C4-2B (cell line): ENCODE data around the gene ITGB5.

Source experiments
- CTCF ChIP-seq: fragments of 450-650 bp; conservative IDR thresholded peaks from 2 replicates; pipeline ENCODE4 v1.5.1; 2017; ENCODE audit warnings: mild to moderate bottlenecking
- ZFX ChIP-seq: fragments of 450-650 bp; IDR thresholded peaks from 2 replicates; pipeline ENCODE4 v1.6.1; 2017

GRCh38 chr3:124845406-124845805, 41.8 kb downstream of the ITGB5 start:
- TF ChIP-seq CTCF = no peak
- TF ChIP-seq ZFX = no peak
